ENCODE data around the gene HMCN1. TPM values are rescaled to one million over a fixed set of nuclear protein-coding genes. Genes with fewer than 3 reads are reported as not detected.
"Not testable (repeated sequence)": the region's sequence is repeated elsewhere in the genome, so short reads cannot be mapped to it uniquely, and the experiment has no call there.

The HMCN1 gene
- total RNA-seq, 2 experiments from 2014 or later, result 0.14 TPM; not detected in 1

GRCh38 chr1:185742403-185742802 is 8.2 kb downstream of the HMCN1 start:
- DNase-seq (no peak), ATAC-seq (peak; percentile 54)
- Mint-ChIP-seq H3K4me3 (no peak overlapping the region), H3K27ac (no peak overlapping the region), H3K27me3 (peaks cover 28% of the 10 kb centered on the region), H3K4me1 (peaks cover 4% of the 10 kb centered on the region), H3K9me3 (ENCODE audit: low read depth) (peaks cover 12% of the 10 kb centered on the region), H3K36me3 (ENCODE audit: low read depth) (peaks cover 2% of the 10 kb centered on the region)
- ChIA-PET CTCF (no interaction called here), POLR2A (no interaction called here)
- intact Hi-C loops (cut with DNase I, micrococcal nuclease), result no loop called here

GRCh38 chr1:185745165-185745564 is 11.0 kb downstream of the HMCN1 start:
- ChIA-PET CTCF (interaction anchor here (0.9 kb wide), 1 partner anchor 763 kb away, joined by 3 read pairs; no protein-coding TSS in a partner anchor), POLR2A (no interaction called here)
- Mint-ChIP-seq H3K36me3 (ENCODE audit: low read depth) (no peaks in the 10 kb centered on the region), H3K9me3 (ENCODE audit: low read depth) (peaks cover 9% of the 10 kb centered on the region), H3K27me3 (peaks cover 15% of the 10 kb centered on the region), H3K4me3 (no peak overlapping the region), H3K27ac (no peak overlapping the region), H3K4me1 (peaks cover 2% of the 10 kb centered on the region)
- intact Hi-C loops (cut with DNase I, micrococcal nuclease), result no loop called here
- DNase-seq (no peak), ATAC-seq (no peak)

- CTCF ChIA-PET, result no interaction called here
- intact Hi-C loops (cut with DNase I, micrococcal nuclease), result no loop called here
- POLR2A ChIA-PET, result no interaction called here
- Mint-ChIP-seq H3K27ac (no peak overlapping the region), H3K4me3 (no peak overlapping the region), H3K27me3 (peaks cover 23% of the 10 kb centered on the region), H3K36me3 (ENCODE audit: low read depth) (no peaks in the 10 kb centered on the region), H3K4me1 (no peaks in the 10 kb centered on the region), H3K9me3 (ENCODE audit: low read depth) (no peaks in the 10 kb centered on the region)
- DNase-seq (no peak), ATAC-seq (no peak)
Observed at GRCh38 chr1:185759061-185759460, 24.9 kb downstream of the HMCN1 start.

- H3K27me3 Mint-ChIP-seq, result peaks cover 24% of the 10 kb centered on the region
- no peaks in the 10 kb centered on the region for H3K9me3 Mint-ChIP-seq (ENCODE audit: low read depth)
- CTCF ChIA-PET, result interaction anchor here (0.6 kb wide), 1 partner anchor 368 kb away, joined by 3 read pairs; no protein-coding TSS in a partner anchor
- no peak for ATAC-seq
- H3K27ac Mint-ChIP-seq, result no peak overlapping the region
- H3K36me3 Mint-ChIP-seq (ENCODE audit: low read depth), result no peaks in the 10 kb centered on the region
- intact Hi-C loops (cut with DNase I, micrococcal nuclease), result no loop called here
- H3K4me3 Mint-ChIP-seq, result no peak overlapping the region
- H3K4me1 Mint-ChIP-seq, result no peaks in the 10 kb centered on the region
- DNase-seq, result no peak
- POLR2A ChIA-PET, result no interaction called here
Observed at GRCh38 chr1:185761841-185762240, 27.6 kb downstream of the HMCN1 start.

- Mint-ChIP-seq H3K36me3 (ENCODE audit: low read depth) (no peaks in the 10 kb centered on the region), H3K27ac (no peak overlapping the region), H3K9me3 (ENCODE audit: low read depth) (no peaks in the 10 kb centered on the region), H3K4me1 (no peaks in the 10 kb centered on the region), H3K4me3 (no peak overlapping the region), H3K27me3 (peaks cover 10% of the 10 kb centered on the region)
- CTCF ChIA-PET, result no interaction called here
- ATAC-seq (no peak), DNase-seq (no peak)
- intact Hi-C loops (cut with DNase I, micrococcal nuclease), result no loop called here
- POLR2A ChIA-PET, result no interaction called here
Observed at GRCh38 chr1:185767508-185768120, 33.4 kb downstream of the HMCN1 start.

GRCh38 chr1:185768371-185768770 is 34.2 kb downstream of the HMCN1 start:
- Mint-ChIP-seq H3K9me3 (ENCODE audit: low read depth) (no peaks in the 10 kb centered on the region), H3K36me3 (ENCODE audit: low read depth) (no peaks in the 10 kb centered on the region), H3K4me3 (no peak overlapping the region), H3K4me1 (no peaks in the 10 kb centered on the region), H3K27ac (no peak overlapping the region), H3K27me3 (peaks cover 5% of the 10 kb centered on the region)
- intact Hi-C loops (cut with DNase I, micrococcal nuclease), result no loop called here
- DNase-seq (no peak), ATAC-seq (no peak)
- POLR2A ChIA-PET, result no interaction called here
- CTCF ChIA-PET, result no interaction called here

- no peak for DNase-seq
- ChIA-PET POLR2A (no interaction called here), CTCF (no interaction called here)
- intact Hi-C loops (cut with DNase I, micrococcal nuclease), result no loop called here
- Mint-ChIP-seq H3K27me3 (peaks cover 6% of the 10 kb centered on the region), H3K36me3 (ENCODE audit: low read depth) (no peaks in the 10 kb centered on the region), H3K27ac (no peak overlapping the region), H3K4me1 (no peaks in the 10 kb centered on the region), H3K4me3 (no peak overlapping the region), H3K9me3 (ENCODE audit: low read depth) (no peaks in the 10 kb centered on the region)
- no peak for ATAC-seq
Observed at GRCh38 chr1:185769136-185769535, 34.9 kb downstream of the HMCN1 start.

- no peaks in the 10 kb centered on the region for H3K4me1 Mint-ChIP-seq
- no peaks in the 10 kb centered on the region for H3K36me3 Mint-ChIP-seq (ENCODE audit: low read depth)
- intact Hi-C loops (cut with DNase I, micrococcal nuclease), result no loop called here
- ATAC-seq (no peak), DNase-seq (no peak)
- H3K4me3 Mint-ChIP-seq, result no peak overlapping the region
- H3K27ac Mint-ChIP-seq, result no peak overlapping the region
- ChIA-PET POLR2A (no interaction called here), CTCF (no interaction called here)
- no peaks in the 10 kb centered on the region for H3K9me3 Mint-ChIP-seq (ENCODE audit: low read depth)
- H3K27me3 Mint-ChIP-seq, result peaks cover 11% of the 10 kb centered on the region
Observed at GRCh38 chr1:185774394-185774793, 40.2 kb downstream of the HMCN1 start.

GRCh38 chr1:185775501-185775900 is 41.3 kb downstream of the HMCN1 start:
- ChIA-PET POLR2A (no interaction called here), CTCF (no interaction called here)
- intact Hi-C loops (cut with DNase I, micrococcal nuclease), result no loop called here
- Mint-ChIP-seq H3K27ac (no peak overlapping the region), H3K4me1 (no peaks in the 10 kb centered on the region), H3K36me3 (ENCODE audit: low read depth) (no peaks in the 10 kb centered on the region), H3K4me3 (no peak overlapping the region), H3K27me3 (peaks cover 11% of the 10 kb centered on the region), H3K9me3 (ENCODE audit: low read depth) (no peaks in the 10 kb centered on the region)
- DNase-seq (no peak), ATAC-seq (no peak)

- CTCF ChIA-PET, result no interaction called here
- Mint-ChIP-seq H3K4me1 (no peaks in the 10 kb centered on the region), H3K4me3 (no peak overlapping the region), H3K9me3 (ENCODE audit: low read depth) (no peaks in the 10 kb centered on the region), H3K27ac (no peak overlapping the region), H3K36me3 (ENCODE audit: low read depth) (no peaks in the 10 kb centered on the region), H3K27me3 (peaks cover 14% of the 10 kb centered on the region)
- no peak for DNase-seq
- POLR2A ChIA-PET, result no interaction called here
- no peak for ATAC-seq
- intact Hi-C loops (cut with DNase I, micrococcal nuclease), result no loop called here
Observed at GRCh38 chr1:185776522-185776921, 42.3 kb downstream of the HMCN1 start.

GRCh38 chr1:185783860-185784259 is 49.7 kb downstream of the HMCN1 start:
- POLR2A ChIA-PET; ATAC-seq; H3K36me3 Mint-ChIP-seq (ENCODE audit: low read depth); H3K4me1 Mint-ChIP-seq; DNase-seq; intact Hi-C loops (cut with DNase I, micrococcal nuclease); H3K27ac Mint-ChIP-seq; CTCF ChIA-PET; H3K4me3 Mint-ChIP-seq; H3K9me3 Mint-ChIP-seq (ENCODE audit: low read depth): not testable (repeated sequence)
- H3K27me3 Mint-ChIP-seq, result peaks cover 13% of the 10 kb centered on the region

GRCh38 chr1:185785586-185785985 is 51.4 kb downstream of the HMCN1 start:
- CTCF ChIA-PET, result interaction anchor here (1.0 kb wide), 1 partner anchor 9 kb away, joined by 5 read pairs; no protein-coding TSS in a partner anchor
- DNase-seq, result no peak
- Mint-ChIP-seq H3K36me3 (ENCODE audit: low read depth) (no peaks in the 10 kb centered on the region), H3K27ac (no peak overlapping the region), H3K9me3 (ENCODE audit: low read depth) (no peaks in the 10 kb centered on the region), H3K4me3 (no peak overlapping the region), H3K4me1 (no peaks in the 10 kb centered on the region), H3K27me3 (peaks cover 14% of the 10 kb centered on the region)
- POLR2A ChIA-PET, result no interaction called here
- ATAC-seq, result no peak
- intact Hi-C loops (cut with DNase I, micrococcal nuclease), result no loop called here

GRCh38 chr1:185786524-185786923 is 52.3 kb downstream of the HMCN1 start:
- intact Hi-C loops (cut with DNase I, micrococcal nuclease), result no loop called here
- H3K4me3 Mint-ChIP-seq, result no peak overlapping the region
- no peaks in the 10 kb centered on the region for H3K9me3 Mint-ChIP-seq (ENCODE audit: low read depth)
- H3K27ac Mint-ChIP-seq, result no peak overlapping the region
- no peaks in the 10 kb centered on the region for H3K4me1 Mint-ChIP-seq
- no peak for ATAC-seq
- DNase-seq, result no peak
- ChIA-PET POLR2A (no interaction called here), CTCF (interaction anchor here (1.0 kb wide), 1 partner anchor 8 kb away, joined by 5 read pairs; no protein-coding TSS in a partner anchor)
- H3K27me3 Mint-ChIP-seq, result peaks cover 11% of the 10 kb centered on the region
- H3K36me3 Mint-ChIP-seq (ENCODE audit: low read depth), result no peaks in the 10 kb centered on the region

Measured in activated CD4-positive, alpha-beta T cell treated with anti-CD3 and anti-CD28 coated beads for 36 hours (primary cell).